ENCODE results near the gene CXCL9.

DNA sequence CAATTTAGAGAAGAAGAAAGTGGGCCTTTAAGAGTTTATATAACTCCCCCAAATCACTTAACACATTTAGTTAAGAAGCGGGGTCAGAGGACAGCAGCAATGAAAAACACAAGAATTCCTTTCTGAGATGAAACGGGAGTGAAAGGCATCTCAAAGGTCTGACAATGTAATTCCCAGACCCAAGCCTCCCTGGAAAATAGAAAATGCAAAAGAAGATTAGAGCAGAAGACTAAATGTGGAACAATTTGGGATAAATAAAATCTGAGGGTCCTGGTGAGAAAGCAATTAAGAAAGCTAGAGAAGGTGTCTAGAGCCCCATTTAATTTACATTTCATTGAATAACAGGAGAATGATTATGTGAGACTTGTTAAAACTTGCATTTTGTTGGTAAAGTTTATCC, 48.1 kb upstream of the CXCL9 start:
- TF ChIP-seq, protein P1, sequence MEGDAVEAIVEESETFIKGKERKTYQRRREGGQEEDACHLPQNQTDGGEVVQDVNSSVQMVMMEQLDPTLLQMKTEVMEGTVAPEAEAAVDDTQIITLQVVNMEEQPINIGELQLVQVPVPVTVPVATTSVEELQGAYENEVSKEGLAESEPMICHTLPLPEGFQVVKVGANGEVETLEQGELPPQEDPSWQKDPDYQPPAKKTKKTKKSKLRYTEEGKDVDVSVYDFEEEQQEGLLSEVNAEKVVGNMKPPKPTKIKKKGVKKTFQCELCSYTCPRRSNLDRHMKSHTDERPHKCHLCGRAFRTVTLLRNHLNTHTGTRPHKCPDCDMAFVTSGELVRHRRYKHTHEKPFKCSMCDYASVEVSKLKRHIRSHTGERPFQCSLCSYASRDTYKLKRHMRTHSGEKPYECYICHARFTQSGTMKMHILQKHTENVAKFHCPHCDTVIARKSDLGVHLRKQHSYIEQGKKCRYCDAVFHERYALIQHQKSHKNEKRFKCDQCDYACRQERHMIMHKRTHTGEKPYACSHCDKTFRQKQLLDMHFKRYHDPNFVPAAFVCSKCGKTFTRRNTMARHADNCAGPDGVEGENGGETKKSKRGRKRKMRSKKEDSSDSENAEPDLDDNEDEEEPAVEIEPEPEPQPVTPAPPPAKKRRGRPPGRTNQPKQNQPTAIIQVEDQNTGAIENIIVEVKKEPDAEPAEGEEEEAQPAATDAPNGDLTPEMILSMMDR (IDR thresholded peaks at IDR 0.05) = no peak
- no peak for TF ChIP-seq POLR2A (IDR thresholded peaks at IDR 0.05)
- no peak for TF ChIP-seq POLR2AphosphoS5 (IDR thresholded peaks at IDR 0.05)
